HFF-Myc (cell line): ENCODE measurements around the gene EGLN2.
A peak's percentile ranks its signal among the peaks of the same experiment; 100 is the strongest.

Experiments used
- DNase-seq: peaks from one replicate; pipeline ENCODE4 v3.0.0-alpha.2; 2011; ENCODE audit warnings: low read depth; ENCODE audit errors: extremely low read depth
- H3K4me3 ChIP-seq: replicated peaks from 2 replicates; pipeline ENCODE4 v1.5.1; 2011; ENCODE audit warnings: low read depth, mild to moderate bottlenecking, control low read depth, low read length
- TF ChIP-seq, protein P1 (sequence below): IDR thresholded peaks from 2 replicates; pipeline ENCODE4 v1.5.1; 2012; ENCODE audit warnings: mild to moderate bottlenecking, low read depth, low read length, control low read depth; ENCODE audit errors: missing control alignments

The EGLN2 gene

GRCh38 chr19:40807147-40808020 is 8.4 kb downstream of the EGLN2 start:
- DNase-seq, result no peak
- H3K4me3 ChIP-seq, result no peak overlapping the region
- TF ChIP-seq, protein P1, sequence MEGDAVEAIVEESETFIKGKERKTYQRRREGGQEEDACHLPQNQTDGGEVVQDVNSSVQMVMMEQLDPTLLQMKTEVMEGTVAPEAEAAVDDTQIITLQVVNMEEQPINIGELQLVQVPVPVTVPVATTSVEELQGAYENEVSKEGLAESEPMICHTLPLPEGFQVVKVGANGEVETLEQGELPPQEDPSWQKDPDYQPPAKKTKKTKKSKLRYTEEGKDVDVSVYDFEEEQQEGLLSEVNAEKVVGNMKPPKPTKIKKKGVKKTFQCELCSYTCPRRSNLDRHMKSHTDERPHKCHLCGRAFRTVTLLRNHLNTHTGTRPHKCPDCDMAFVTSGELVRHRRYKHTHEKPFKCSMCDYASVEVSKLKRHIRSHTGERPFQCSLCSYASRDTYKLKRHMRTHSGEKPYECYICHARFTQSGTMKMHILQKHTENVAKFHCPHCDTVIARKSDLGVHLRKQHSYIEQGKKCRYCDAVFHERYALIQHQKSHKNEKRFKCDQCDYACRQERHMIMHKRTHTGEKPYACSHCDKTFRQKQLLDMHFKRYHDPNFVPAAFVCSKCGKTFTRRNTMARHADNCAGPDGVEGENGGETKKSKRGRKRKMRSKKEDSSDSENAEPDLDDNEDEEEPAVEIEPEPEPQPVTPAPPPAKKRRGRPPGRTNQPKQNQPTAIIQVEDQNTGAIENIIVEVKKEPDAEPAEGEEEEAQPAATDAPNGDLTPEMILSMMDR, result peak; percentile 23

GRCh38 chr19:40808021-40808325 is 9.0 kb downstream of the EGLN2 start:
- no peak overlapping the region for H3K4me3 ChIP-seq
- DNase-seq, result no peak
- TF ChIP-seq, protein P1, result no peak

- no peak overlapping the region for H3K4me3 ChIP-seq
- DNase-seq, result no peak
- TF ChIP-seq, protein P1, result no peak
These were observed 9.5 kb downstream of the EGLN2 start for GRCh38 chr19:40808497-40808896.

- DNase-seq, result no peak
- no peak overlapping the region for H3K4me3 ChIP-seq
- TF ChIP-seq, protein P1, result no peak
These were observed 10.5 kb downstream of the EGLN2 start for GRCh38 chr19:40809358-40810086.

DNA sequence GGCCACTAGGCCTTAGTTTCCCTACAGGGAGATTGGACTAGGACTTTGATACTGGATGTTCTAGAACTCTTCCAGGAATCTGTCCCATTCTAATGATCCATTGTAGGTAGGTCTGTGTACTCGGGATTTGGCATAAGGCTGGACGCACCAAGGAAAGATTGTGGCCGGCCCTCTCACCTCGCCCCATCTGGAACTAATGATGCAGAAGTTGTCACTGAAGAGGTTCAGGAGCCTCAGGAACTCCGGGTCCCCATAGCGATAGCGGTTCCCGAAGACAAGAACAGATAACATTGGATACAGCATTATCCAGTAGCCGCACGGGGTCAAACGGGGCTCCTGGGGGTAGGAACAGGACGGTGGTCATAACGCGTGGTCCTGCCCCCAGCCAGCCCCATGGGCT is 11.2 kb downstream of the EGLN2 start:
- no peak for DNase-seq
- H3K4me3 ChIP-seq, result peak overlapping the region; percentile 28
- TF ChIP-seq, protein P1, result no peak

- peak overlapping the region; percentile 28 for H3K4me3 ChIP-seq
- peak; percentile 38 for DNase-seq
These were observed 11.8 kb downstream of the EGLN2 start for GRCh38 chr19:40810649-40811408.
